Upper lobe of right lung (tissue), 1 donor: ENCODE results near the gene ATE1. TPM values are rescaled to one million over a fixed set of nuclear protein-coding genes. Genes with fewer than 3 reads are reported as not detected.

ENCODE experiments used
- ATAC-seq: fragments of 200-7000 bp; cut with Tn5 transposase; one replicate; pipeline ENCODE4 v1.9.1; 2020; ENCODE audit warnings: mild to moderate bottlenecking, moderate library complexity
- DNase-seq: peaks from one replicate; pipeline ENCODE4 v3.0.0-alpha.2; 2020
- H3K27ac ChIP-seq: fragments of 200-600 bp; one replicate; pipeline ENCODE4 v1.8.0; 2022
- H3K27me3 ChIP-seq: fragments of 200-600 bp; one replicate; pipeline ENCODE4 v1.8.0; 2022; ENCODE audit warnings: mild to moderate bottlenecking
- H3K36me3 ChIP-seq: fragments of 200-600 bp; one replicate; pipeline ENCODE4 v1.8.0; 2022
- H3K4me1 ChIP-seq: fragments of 200-600 bp; one replicate; pipeline ENCODE4 v1.8.0; 2022
- H3K4me3 ChIP-seq: fragments of 200-600 bp; one replicate; pipeline ENCODE4 v1.8.0; 2022; ENCODE audit warnings: mild to moderate bottlenecking
- H3K9me3 ChIP-seq: fragments of 200-600 bp; one replicate; pipeline ENCODE4 v1.8.0; 2022
- intact Hi-C: fragments of 100-400 bp; cut with DNase I; formaldehyde crosslinking; loops from one replicate; pipeline ENCODE4 v1.11.0; 2022
- total RNA-seq: library from RNA; stranded (reverse); fragmentation: NEBNext Ultra II Directional; extraction: Animal tissue kit (Norgen Biotek cat#: 25700); gene quantifications from one replicate; pipeline ENCODE4 v1.2.1, GENCODE V29; 2021
- TF ChIP-seq, protein P1 (sequence below): fragments of 200-600 bp; IDR thresholded peaks from one replicate; pipeline ENCODE4 v1.8.0; 2022; ENCODE audit warnings: antibody characterized with exemption
- donor health status: DM: no; HTN: yes; CAD: no; lungs with severe emphysema.

Gene ATE1
- total RNA-seq, 1 donor from 2014 or later, result 26.6 TPM

DNA sequence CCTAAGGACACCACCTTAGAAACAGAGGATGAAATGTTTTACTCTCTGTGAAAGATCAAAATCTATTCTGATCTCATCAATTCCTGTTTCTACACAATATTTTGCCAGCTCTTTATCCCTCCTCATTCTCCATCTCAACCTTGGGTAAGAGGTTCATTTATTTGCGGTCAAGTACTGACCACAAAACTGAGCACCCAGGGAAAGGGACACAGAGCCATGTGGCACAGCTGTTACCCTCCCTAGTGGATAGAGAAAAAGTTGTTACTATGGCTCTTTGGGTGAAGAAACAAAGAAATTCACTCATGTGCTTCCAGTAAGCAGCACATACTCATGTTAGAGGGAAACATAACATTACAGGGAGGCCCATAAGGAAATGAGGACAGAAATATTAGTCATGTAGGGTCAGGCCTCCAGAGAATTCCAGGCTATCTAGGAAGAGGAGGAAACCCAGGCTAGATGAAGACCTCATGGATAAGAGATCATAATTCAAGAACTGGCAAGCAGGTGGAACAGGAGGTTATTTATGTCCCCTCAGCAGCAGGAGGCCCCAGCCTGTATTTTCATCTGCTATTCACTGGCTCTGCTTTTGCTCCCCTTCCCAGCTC is 114.5 kb downstream of the ATE1 start:
- no peak for ATAC-seq
- Histone ChIP-seq H3K27me3 (no peaks in the 10 kb centered on the region), H3K4me3 (no peak overlapping the region), H3K27ac (no peak overlapping the region), H3K4me1 (no peaks in the 10 kb centered on the region), H3K9me3 (no peaks in the 10 kb centered on the region), H3K36me3 (no peaks in the 10 kb centered on the region)
- TF ChIP-seq, protein P1, sequence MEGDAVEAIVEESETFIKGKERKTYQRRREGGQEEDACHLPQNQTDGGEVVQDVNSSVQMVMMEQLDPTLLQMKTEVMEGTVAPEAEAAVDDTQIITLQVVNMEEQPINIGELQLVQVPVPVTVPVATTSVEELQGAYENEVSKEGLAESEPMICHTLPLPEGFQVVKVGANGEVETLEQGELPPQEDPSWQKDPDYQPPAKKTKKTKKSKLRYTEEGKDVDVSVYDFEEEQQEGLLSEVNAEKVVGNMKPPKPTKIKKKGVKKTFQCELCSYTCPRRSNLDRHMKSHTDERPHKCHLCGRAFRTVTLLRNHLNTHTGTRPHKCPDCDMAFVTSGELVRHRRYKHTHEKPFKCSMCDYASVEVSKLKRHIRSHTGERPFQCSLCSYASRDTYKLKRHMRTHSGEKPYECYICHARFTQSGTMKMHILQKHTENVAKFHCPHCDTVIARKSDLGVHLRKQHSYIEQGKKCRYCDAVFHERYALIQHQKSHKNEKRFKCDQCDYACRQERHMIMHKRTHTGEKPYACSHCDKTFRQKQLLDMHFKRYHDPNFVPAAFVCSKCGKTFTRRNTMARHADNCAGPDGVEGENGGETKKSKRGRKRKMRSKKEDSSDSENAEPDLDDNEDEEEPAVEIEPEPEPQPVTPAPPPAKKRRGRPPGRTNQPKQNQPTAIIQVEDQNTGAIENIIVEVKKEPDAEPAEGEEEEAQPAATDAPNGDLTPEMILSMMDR, result no peak
- intact Hi-C loops, result no loop called here
- no peak for DNase-seq

DNA sequence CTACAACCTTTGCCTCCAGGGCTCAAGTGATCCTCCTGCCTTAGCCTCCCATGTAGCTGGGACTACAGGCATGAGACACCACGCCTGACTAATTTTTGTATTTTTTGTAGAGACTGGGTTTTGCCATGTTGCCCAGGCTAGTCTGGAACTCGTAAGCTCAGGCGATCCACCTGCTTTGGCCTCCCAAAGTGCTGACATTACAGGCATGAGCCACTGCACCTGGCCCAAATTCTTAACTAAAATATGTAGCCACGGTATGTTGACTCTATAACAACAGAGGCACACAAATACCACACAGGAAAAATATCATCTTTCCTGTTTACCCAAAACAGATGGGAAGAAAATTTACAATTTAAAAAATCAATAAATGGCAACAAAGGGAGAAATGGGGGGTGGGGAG is 115.8 kb downstream of the ATE1 start:
- TF ChIP-seq, protein P1, result no peak
- Histone ChIP-seq H3K36me3 (no peaks in the 10 kb centered on the region), H3K4me3 (no peak overlapping the region), H3K27ac (no peak overlapping the region), H3K9me3 (no peaks in the 10 kb centered on the region), H3K27me3 (no peaks in the 10 kb centered on the region), H3K4me1 (no peaks in the 10 kb centered on the region)
- DNase-seq (no peak), ATAC-seq (no peak)
- intact Hi-C loops, result no loop called here

DNA sequence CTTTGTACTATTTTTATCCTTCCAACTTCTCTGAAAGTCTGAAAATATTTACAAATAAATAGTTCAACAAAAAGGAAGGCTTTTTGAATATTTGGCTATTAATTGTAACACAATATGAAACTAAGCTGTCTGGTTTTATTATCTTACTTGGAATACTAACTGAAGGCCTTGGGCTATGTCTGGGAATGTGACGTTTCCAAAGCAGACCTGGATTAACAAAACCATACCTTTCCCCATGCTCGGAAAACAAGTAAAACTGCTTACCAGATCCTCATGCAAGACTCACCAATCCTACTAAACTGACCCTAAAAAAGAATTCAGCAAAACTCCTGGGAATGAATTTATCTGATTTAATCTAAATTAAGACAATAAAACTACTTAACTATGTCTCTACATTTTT is 116.4 kb downstream of the ATE1 start:
- H3K4me3 ChIP-seq, result no peak overlapping the region
- DNase-seq, result no peak
- no peaks in the 10 kb centered on the region for H3K9me3 ChIP-seq
- no peak overlapping the region for H3K27ac ChIP-seq
- no peak for ATAC-seq
- TF ChIP-seq, protein P1, result no peak
- H3K36me3 ChIP-seq, result no peaks in the 10 kb centered on the region
- H3K4me1 ChIP-seq, result no peaks in the 10 kb centered on the region
- no peaks in the 10 kb centered on the region for H3K27me3 ChIP-seq
- intact Hi-C loops, result no loop called here

DNA sequence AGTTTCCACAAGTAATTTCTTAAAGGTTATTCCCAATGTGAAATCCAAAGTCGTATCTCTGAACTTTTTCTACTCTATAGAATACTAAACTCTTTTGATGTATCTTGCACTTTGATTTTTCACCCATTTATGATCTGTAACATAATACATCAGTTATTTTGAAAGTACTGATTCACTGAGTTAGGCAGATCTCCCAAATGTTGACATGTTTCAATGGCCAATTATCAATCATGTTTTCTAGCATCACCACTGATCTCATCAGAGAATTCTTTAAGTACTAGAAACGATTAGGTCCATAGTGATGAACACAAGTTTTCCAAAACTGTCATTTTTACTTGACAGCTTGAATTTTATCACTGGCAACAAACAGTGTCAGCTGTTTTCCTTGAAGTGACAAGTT is 119.0 kb downstream of the ATE1 start:
- H3K27me3 ChIP-seq, result no peaks in the 10 kb centered on the region
- no peak for ATAC-seq
- no peaks in the 10 kb centered on the region for H3K36me3 ChIP-seq
- DNase-seq, result no peak
- TF ChIP-seq, protein P1, result no peak
- no peak overlapping the region for H3K27ac ChIP-seq
- intact Hi-C loops, result no loop called here
- H3K9me3 ChIP-seq, result no peaks in the 10 kb centered on the region
- H3K4me1 ChIP-seq, result no peaks in the 10 kb centered on the region
- H3K4me3 ChIP-seq, result no peak overlapping the region

DNA sequence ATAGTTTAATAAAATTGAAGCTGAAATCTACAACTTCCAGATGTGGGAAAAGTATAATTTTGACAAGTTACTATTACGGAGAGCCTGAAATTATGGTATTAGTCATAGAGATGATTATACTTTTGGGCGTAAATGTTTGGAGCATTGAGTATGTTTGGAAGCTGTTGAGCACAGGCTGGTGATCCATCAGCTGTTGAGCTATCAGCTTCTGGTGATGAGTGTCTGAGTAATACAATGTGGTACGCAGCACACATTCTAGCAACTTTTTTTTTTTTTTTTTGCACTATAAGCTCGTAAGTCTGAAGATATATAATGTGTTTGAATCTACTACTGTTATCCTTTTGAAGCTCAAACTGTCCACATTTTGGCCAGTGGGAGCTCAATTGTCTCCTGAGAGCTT is 123.4 kb downstream of the ATE1 start:
- TF ChIP-seq, protein P1, result no peak
- H3K4me1 ChIP-seq, result no peaks in the 10 kb centered on the region
- H3K27me3 ChIP-seq, result no peaks in the 10 kb centered on the region
- H3K9me3 ChIP-seq, result no peaks in the 10 kb centered on the region
- DNase-seq (no peak), ATAC-seq (no peak)
- H3K36me3 ChIP-seq, result no peaks in the 10 kb centered on the region
- H3K27ac ChIP-seq, result no peak overlapping the region
- intact Hi-C loops, result no loop called here
- H3K4me3 ChIP-seq, result no peak overlapping the region

DNA sequence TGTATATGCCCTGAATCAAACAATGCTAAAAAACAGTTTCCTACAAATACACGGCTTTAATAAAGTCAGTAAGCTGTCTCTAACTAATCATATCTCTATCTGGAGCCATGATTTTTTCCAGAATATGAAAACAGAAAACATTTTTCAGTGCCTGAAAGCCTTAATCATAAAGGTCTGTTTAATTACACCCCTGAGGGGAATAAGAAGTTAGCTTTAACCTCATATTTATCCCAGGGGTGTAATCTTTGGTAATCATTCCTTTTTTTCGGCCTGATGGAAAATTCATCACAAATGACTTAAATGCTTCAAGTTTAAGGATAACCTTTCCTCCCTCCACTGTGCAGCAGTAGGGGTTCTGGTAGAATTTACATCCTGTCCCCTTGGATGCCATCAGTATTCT is 124.2 kb downstream of the ATE1 start:
- ATAC-seq (no peak), DNase-seq (no peak)
- Histone ChIP-seq H3K4me1 (no peaks in the 10 kb centered on the region), H3K27ac (no peak overlapping the region), H3K9me3 (no peaks in the 10 kb centered on the region), H3K4me3 (no peak overlapping the region), H3K36me3 (no peaks in the 10 kb centered on the region), H3K27me3 (no peaks in the 10 kb centered on the region)
- TF ChIP-seq, protein P1, result no peak
- intact Hi-C loops, result no loop called here
